ENCODE results near the gene DLGAP4. TPM values are rescaled to one million over a fixed set of nuclear protein-coding genes. Genes with fewer than 3 reads are reported as not detected.

Gene DLGAP4
- total and polyA plus RNA-seq, 2 donors, result 7.7 to 28.2 TPM

DNA sequence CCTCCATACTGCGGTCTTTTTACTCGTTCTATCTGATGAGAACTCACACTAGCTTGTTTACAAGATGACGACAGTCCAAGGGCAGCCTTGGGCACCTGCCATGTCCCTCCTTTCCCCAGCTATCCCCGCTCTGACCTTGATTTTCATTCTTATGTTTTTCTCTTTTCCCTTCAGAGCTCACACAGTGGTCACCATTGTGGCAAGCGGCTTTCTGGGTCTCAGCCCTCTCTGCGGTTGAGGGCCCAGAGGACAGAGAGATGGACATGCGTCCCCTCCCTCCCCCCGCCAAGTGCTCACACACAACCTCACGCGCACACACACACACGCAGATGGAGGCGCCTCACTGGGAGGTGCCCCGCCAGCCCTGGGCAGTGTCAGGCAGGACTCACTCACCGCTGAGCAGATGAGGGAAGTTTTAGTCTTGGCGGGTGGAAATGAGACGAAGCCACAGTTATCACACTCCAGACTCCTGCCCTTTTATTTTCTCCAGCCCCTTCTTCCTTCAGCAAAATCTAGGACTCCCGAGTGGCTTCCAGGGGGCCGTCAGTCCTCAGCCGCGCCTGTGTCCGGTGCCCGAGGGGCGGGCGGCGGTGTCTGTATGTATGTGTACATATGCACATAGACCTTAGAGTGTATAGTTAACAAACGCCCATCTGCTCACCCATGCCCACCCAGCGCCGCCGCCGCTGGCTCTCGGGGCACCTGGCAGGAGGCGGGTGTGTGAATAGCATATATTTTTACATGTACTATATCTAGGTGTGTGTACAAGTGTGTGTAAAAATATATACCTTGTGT, 221.4 kb downstream of the DLGAP4 start:
- 97% methylated on average over 32 of the region's 32 CpGs for WGBS
- no peak overlapping the region for H3K27ac ChIP-seq (ENCODE audit: low read depth in 1 of 2, low read length in 1 of 2)
- no peak for DNase-seq (ENCODE audit: low read depth in 6 of 9, low spot score in 9 of 9)
- H3K4me1 ChIP-seq (ENCODE audit: control insufficient read depth in 2 of 2, insufficient read depth in 2 of 2, low read length in 2 of 2), result no peaks in the 10 kb centered on the region
- no peaks in the 10 kb centered on the region for H3K27me3 ChIP-seq (ENCODE audit: control insufficient read depth in 2 of 2, insufficient read depth in 1 of 2, low read length in 1 of 2)
- no peak overlapping the region for H3K4me3 ChIP-seq (ENCODE audit: low read length in 2 of 2)
- no peaks in the 10 kb centered on the region for H3K9me3 ChIP-seq (ENCODE audit: control insufficient read depth in 2 of 2, insufficient read depth in 1 of 2, low read length in 1 of 2)
- peaks cover 23 to 27% of the 10 kb centered on the region in 2 donors for H3K36me3 ChIP-seq (ENCODE audit: control insufficient read depth in 2 of 2, insufficient read depth in 2 of 2, low read length in 1 of 2)

DNA sequence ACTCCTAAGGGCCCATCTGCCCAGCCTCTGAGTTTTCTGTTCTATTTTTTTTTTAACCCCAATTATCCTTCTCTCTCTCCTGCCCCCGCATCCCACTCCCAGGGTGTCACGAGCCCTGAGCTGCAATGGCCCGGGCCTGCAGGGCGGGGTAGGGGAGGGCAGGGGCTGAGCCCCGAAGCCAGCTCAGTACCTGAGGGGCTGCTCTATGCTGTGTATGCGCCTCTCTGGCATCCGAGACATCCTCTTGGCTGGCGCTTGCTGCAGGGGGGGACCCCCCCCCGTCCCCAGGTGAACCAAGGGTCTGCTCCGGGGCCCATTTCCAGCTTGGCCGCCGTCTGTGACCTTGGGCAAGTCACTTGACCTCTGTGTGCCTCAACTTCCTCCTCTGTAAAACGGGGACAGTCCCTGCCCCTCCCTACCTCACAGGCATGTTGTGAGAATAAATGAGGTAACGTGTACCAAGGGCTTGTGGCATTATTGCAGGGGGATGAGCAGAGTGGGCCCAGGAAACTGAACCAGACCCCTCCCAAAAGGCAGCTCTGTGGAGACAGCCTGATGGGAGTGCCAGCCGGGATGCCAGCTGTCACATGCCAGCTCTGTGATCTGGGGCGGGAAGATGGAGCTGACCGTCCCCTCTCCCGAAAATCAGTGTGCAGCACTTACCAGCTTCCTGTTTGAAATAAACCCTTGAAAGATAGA, 222.2 kb downstream of the DLGAP4 start:
- Histone ChIP-seq H3K4me1 (ENCODE audit: control insufficient read depth in 2 of 2, insufficient read depth in 2 of 2, low read length in 2 of 2) (no peaks in the 10 kb centered on the region), H3K9me3 (ENCODE audit: control insufficient read depth in 2 of 2, insufficient read depth in 1 of 2, low read length in 1 of 2) (no peaks in the 10 kb centered on the region), H3K36me3 (ENCODE audit: control insufficient read depth in 2 of 2, insufficient read depth in 2 of 2, low read length in 1 of 2) (peaks cover 23 to 27% of the 10 kb centered on the region in 2 donors), H3K27me3 (ENCODE audit: control insufficient read depth in 2 of 2, insufficient read depth in 1 of 2, low read length in 1 of 2) (no peaks in the 10 kb centered on the region), H3K27ac (ENCODE audit: low read depth in 1 of 2, low read length in 1 of 2) (no peak overlapping the region), H3K4me3 (ENCODE audit: low read length in 2 of 2) (no peak overlapping the region)
- 95% methylated on average over 18 of the region's 18 CpGs for WGBS
- no peak for DNase-seq (ENCODE audit: low read depth in 6 of 9, low spot score in 9 of 9)

DNA sequence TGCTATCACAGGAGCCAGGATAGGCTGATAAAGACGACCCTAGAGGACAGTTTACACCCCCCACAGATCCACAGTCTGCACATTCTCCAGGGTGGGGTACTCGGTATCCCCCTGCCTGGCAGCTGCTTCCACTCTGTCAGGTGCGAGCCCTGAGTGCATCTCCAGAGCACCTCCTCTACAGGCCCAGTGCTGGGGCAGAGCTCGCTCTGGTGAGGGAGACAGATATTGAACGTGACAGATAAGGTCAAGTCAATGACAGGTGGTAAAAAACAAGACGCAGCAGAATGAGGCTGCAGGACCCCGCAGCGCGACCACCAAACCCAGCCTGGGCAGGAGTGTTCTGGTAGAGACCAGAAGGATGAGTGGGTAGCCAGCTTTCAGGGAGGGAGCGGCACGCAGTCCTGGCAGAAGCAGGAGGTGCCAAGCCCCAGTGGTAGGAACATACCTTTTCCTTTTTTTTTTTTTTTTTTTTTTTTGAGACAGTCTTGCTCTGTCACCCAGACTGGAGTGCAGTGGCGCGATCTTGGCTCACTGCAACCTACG, 222.8 kb downstream of the DLGAP4 start:
- no peak for DNase-seq (ENCODE audit: low read depth in 6 of 9, low spot score in 9 of 9)
- Histone ChIP-seq H3K27ac (ENCODE audit: low read depth in 1 of 2, low read length in 1 of 2) (no peak overlapping the region), H3K36me3 (ENCODE audit: control insufficient read depth in 2 of 2, insufficient read depth in 2 of 2, low read length in 1 of 2) (peaks cover 23 to 27% of the 10 kb centered on the region in 2 donors), H3K27me3 (ENCODE audit: control insufficient read depth in 2 of 2, insufficient read depth in 1 of 2, low read length in 1 of 2) (no peaks in the 10 kb centered on the region), H3K9me3 (ENCODE audit: control insufficient read depth in 2 of 2, insufficient read depth in 1 of 2, low read length in 1 of 2) (no peaks in the 10 kb centered on the region), H3K4me3 (ENCODE audit: low read length in 2 of 2) (no peak overlapping the region), H3K4me1 (ENCODE audit: control insufficient read depth in 2 of 2, insufficient read depth in 2 of 2, low read length in 2 of 2) (no peaks in the 10 kb centered on the region)
- WGBS, result 95% methylated on average over 14 of the region's 14 CpGs

DNA sequence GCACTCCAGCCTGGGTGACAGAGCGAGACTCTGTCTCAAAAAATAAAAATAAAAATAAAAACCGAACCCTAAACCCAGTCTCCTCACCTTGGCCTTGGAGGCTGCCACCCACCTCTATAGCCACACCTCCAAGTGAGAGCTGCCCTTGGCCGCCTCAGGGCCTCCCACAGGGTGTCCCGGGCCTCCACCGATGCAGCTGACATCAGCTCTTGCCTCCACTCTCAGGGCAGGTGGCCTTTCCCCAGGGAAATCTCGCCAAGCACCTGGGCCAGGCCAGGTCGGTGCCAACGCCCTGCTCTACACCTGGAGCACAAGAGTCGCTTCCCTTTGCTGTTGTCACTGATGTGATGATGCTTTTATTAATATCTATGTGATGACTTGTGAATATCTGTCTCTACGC, 226.2 kb downstream of the DLGAP4 start:
- Histone ChIP-seq H3K4me3 (ENCODE audit: low read length in 2 of 2) (no peak overlapping the region), H3K27ac (ENCODE audit: low read depth in 1 of 2, low read length in 1 of 2) (no peak overlapping the region), H3K27me3 (ENCODE audit: control insufficient read depth in 2 of 2, insufficient read depth in 1 of 2, low read length in 1 of 2) (no peaks in the 10 kb centered on the region), H3K36me3 (ENCODE audit: control insufficient read depth in 2 of 2, insufficient read depth in 2 of 2, low read length in 1 of 2) (peaks cover 0 to 4% of the 10 kb centered on the region in 2 donors), H3K4me1 (ENCODE audit: control insufficient read depth in 2 of 2, insufficient read depth in 2 of 2, low read length in 2 of 2) (no peaks in the 10 kb centered on the region), H3K9me3 (ENCODE audit: control insufficient read depth in 2 of 2, insufficient read depth in 1 of 2, low read length in 1 of 2) (no peaks in the 10 kb centered on the region)
- DNase-seq (ENCODE audit: low read depth in 6 of 9, low spot score in 9 of 9), result no peak
- WGBS, result 98% methylated on average over 10 of the region's 10 CpGs

DNA sequence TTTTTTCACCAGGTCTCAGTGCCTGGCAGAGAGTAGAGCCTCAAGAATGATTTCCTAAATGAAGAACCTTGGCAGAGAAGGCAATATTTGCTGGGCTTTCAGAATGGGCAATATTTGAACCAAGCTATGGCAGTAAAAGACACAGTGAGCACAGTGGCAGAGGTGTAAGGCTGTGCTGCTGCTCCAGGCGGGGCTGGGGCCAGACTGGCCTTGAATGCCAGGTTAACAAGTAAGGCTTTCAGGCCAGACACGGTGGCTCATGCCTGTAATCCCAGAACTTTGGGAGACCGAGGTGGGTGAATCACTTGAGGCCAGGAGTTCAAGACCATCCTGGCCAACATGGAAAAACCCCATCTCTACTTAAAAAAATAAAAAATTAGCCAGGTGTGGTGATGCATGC, 226.7 kb downstream of the DLGAP4 start:
- Histone ChIP-seq H3K27ac (ENCODE audit: low read depth in 1 of 2, low read length in 1 of 2) (no peak overlapping the region), H3K36me3 (ENCODE audit: control insufficient read depth in 2 of 2, insufficient read depth in 2 of 2, low read length in 1 of 2) (peaks cover 0 to under 1% of the 10 kb centered on the region in 2 donors), H3K4me3 (ENCODE audit: low read length in 2 of 2) (no peak overlapping the region), H3K27me3 (ENCODE audit: control insufficient read depth in 2 of 2, insufficient read depth in 1 of 2, low read length in 1 of 2) (no peaks in the 10 kb centered on the region), H3K4me1 (ENCODE audit: control insufficient read depth in 2 of 2, insufficient read depth in 2 of 2, low read length in 2 of 2) (no peaks in the 10 kb centered on the region), H3K9me3 (ENCODE audit: control insufficient read depth in 2 of 2, insufficient read depth in 1 of 2, low read length in 1 of 2) (no peaks in the 10 kb centered on the region)
- DNase-seq (ENCODE audit: low read depth in 6 of 9, low spot score in 9 of 9), result no peak
- WGBS, result 97% methylated on average over 3 of the region's 3 CpGs

DNA sequence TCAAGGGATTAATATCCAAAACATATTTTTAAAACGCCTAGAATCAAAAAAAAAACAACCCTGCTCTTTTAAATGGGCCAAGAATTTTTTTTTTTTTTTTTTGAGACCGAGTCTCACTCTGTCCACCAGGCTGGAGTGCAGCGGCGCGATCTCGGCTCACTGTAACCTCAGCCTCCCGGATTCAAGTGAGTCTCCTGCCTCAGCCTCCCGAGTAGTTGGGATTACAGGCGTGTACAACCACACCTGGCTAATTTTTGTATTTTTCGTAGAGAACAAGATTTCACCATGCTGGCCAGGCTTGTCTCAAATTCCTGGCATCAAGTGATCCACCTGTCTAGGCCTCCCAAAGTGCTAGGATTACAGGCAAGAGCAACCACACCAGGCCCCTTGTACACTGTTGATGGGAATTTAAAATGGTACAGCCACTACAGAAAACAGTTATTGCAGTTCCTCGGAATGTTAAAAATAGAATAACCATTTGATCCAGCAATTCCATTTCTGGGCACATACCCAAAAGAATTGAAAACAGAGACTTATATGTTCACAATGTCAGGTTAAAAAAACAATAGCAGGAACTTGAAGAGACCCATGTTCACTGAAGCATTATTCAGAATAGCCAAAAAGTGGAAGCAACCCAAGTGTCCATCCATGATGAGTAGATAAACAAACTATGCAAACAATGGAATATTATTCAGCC, 232.0 kb downstream of the DLGAP4 start:
- Histone ChIP-seq H3K27ac (ENCODE audit: low read depth in 1 of 2, low read length in 1 of 2) (no peak overlapping the region), H3K4me1 (ENCODE audit: control insufficient read depth in 2 of 2, insufficient read depth in 2 of 2, low read length in 2 of 2) (peaks cover 2 to 4% of the 10 kb centered on the region in 2 donors), H3K36me3 (ENCODE audit: control insufficient read depth in 2 of 2, insufficient read depth in 2 of 2, low read length in 1 of 2) (no peaks in the 10 kb centered on the region), H3K27me3 (ENCODE audit: control insufficient read depth in 2 of 2, insufficient read depth in 1 of 2, low read length in 1 of 2) (peaks cover 0 to 20% of the 10 kb centered on the region in 2 donors), H3K4me3 (ENCODE audit: low read length in 2 of 2) (no peak overlapping the region), H3K9me3 (ENCODE audit: control insufficient read depth in 2 of 2, insufficient read depth in 1 of 2, low read length in 1 of 2) (no peaks in the 10 kb centered on the region)
- DNase-seq (ENCODE audit: low read depth in 6 of 9, low spot score in 9 of 9), result no peak
- 98% methylated on average over 11 of the region's 11 CpGs for WGBS

DNA sequence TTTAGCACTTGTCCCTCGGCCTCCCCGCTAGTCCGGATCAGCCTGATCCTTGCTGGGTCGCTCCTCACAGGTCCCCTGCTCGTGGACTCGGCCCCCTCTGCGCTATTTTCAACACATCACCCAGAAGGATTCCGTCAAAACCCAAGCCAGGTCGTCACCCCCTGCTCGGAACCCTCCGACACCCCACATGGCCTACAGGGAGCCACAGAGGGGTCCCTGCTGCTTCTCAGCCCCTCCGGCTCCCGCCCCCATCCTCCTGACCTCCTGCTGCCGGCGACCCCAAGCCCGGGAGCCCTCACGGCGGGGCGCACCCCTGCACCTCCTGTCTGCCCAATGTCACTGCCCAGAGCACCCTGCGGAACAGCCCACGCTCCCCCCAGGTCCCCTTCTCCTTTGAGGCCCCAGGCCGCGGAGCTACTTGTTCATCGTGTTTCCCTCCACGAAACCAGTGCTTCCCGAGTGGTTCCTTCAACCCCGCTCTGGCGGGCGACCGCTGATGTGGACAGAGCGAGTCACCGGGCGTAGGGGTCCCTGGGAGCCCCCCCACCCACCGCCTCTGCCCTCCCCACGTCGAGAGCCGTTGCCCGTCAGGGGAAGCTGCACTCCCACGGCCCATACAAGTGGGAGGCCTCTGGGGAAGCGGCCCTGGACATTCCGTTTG, 234.5 kb downstream of the DLGAP4 start:
- no peak overlapping the region for H3K27ac ChIP-seq (ENCODE audit: low read depth in 1 of 2, low read length in 1 of 2)
- H3K36me3 ChIP-seq (ENCODE audit: control insufficient read depth in 2 of 2, insufficient read depth in 2 of 2, low read length in 1 of 2), result no peaks in the 10 kb centered on the region
- H3K27me3 ChIP-seq (ENCODE audit: control insufficient read depth in 2 of 2, insufficient read depth in 1 of 2, low read length in 1 of 2), result peaks cover 0 to 20% of the 10 kb centered on the region in 2 donors
- WGBS, result 76% methylated on average over 41 of the region's 41 CpGs
- H3K4me3 ChIP-seq (ENCODE audit: low read length in 2 of 2), result no peak overlapping the region
- H3K9me3 ChIP-seq (ENCODE audit: control insufficient read depth in 2 of 2, insufficient read depth in 1 of 2, low read length in 1 of 2), result no peaks in the 10 kb centered on the region
- DNase-seq (ENCODE audit: low read depth in 6 of 9, low spot score in 9 of 9), result no peak
- peaks cover 2 to 4% of the 10 kb centered on the region in 2 donors for H3K4me1 ChIP-seq (ENCODE audit: control insufficient read depth in 2 of 2, insufficient read depth in 2 of 2, low read length in 2 of 2)

DNA sequence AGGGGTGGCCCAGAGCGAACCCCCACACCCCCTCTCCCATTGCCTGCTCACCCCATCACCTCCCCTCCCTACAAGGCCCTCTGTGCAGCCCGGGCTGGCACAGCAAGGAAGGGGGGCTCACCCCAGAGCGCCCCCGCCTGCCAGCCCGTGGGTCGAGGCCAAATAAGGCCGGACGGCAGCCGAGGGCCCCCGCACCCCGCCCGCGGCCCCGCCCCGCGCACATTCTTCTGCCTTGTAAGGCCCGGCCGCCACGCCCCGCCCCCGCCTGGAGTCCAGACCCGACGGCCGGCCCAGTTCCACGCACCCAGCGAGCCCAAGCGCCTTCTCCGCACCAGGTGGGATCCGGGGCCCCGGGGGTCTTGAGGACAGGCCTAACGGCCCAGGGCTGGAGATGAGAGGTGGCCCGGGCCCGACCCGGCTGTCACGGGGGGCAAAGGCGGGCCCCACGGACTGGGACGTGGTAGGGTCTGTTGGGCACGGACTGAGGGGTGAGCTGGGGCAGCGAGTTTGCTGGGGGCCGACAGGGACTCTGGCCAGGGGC, 235.2 kb downstream of the DLGAP4 start, which contains the start of gene MYL9:
Gene MYL9, plus strand, starts transcription at position 293 of the 541 bp plus-strand sequence. CDS start 3,366 bp downstream, outside the sequence.
- peak within 1 kb of the TSS in 1 of 2 donors; percentile 36 for H3K27ac ChIP-seq (ENCODE audit: low read depth in 1 of 2, low read length in 1 of 2)
- WGBS, result 20% methylated on average over 41 of the region's 41 CpGs
- no peak for DNase-seq (ENCODE audit: low read depth in 6 of 9, low spot score in 9 of 9)
- H3K4me1 ChIP-seq (ENCODE audit: control insufficient read depth in 2 of 2, insufficient read depth in 2 of 2, low read length in 2 of 2), result peaks cover 2 to 4% of the 10 kb centered on the region in 2 donors
- H3K4me3 ChIP-seq (ENCODE audit: low read length in 2 of 2), result peak within 1 kb of the TSS; percentile 10 to 30
- H3K27me3 ChIP-seq (ENCODE audit: control insufficient read depth in 2 of 2, insufficient read depth in 1 of 2, low read length in 1 of 2), result peaks cover 0 to 20% of the 10 kb centered on the region in 2 donors
- H3K9me3 ChIP-seq (ENCODE audit: control insufficient read depth in 2 of 2, insufficient read depth in 1 of 2, low read length in 1 of 2), result no peaks in the 10 kb centered on the region
- no peaks in the 10 kb centered on the region for H3K36me3 ChIP-seq (ENCODE audit: control insufficient read depth in 2 of 2, insufficient read depth in 2 of 2, low read length in 1 of 2)

Measured in thymus (tissue), 11 donors.